ENCODE results near the gene PTGFRN.

DNA sequence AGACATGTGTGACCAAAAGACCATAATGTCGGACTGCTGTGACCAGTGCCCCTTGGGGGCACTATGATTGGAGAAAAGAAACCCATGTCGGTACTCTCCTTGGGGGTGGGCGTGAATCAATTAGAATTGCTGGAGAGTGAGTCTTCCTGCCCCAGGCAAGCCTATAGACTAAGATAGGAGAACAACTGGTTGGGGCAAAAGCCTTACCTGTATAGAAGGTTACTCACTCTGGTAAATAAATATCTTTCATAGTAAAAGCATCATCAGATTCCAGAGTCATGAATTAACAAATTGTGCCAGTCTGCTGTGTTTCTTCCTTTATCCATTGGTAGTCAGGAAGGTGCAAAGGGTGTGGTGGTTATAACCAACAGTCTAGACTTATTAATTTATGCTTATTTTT, 2.9 kb upstream of the PTGFRN start:
- TF ChIP-seq, protein P1, sequence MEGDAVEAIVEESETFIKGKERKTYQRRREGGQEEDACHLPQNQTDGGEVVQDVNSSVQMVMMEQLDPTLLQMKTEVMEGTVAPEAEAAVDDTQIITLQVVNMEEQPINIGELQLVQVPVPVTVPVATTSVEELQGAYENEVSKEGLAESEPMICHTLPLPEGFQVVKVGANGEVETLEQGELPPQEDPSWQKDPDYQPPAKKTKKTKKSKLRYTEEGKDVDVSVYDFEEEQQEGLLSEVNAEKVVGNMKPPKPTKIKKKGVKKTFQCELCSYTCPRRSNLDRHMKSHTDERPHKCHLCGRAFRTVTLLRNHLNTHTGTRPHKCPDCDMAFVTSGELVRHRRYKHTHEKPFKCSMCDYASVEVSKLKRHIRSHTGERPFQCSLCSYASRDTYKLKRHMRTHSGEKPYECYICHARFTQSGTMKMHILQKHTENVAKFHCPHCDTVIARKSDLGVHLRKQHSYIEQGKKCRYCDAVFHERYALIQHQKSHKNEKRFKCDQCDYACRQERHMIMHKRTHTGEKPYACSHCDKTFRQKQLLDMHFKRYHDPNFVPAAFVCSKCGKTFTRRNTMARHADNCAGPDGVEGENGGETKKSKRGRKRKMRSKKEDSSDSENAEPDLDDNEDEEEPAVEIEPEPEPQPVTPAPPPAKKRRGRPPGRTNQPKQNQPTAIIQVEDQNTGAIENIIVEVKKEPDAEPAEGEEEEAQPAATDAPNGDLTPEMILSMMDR (conservative IDR thresholded peaks at IDR 0.05) = no peak
- no peak for TF ChIP-seq ZFX (IDR thresholded peaks at IDR 0.05)

Data from C4-2B (cell line).